Natural killer cell treated with Interleukin-12 subunit alpha and Interleukin-12 subunit beta and Interleukin-15 and Interleukin-18, amount 100 ng/mL, for 72 hours (primary cell): ENCODE data around the gene ZNF507. TPM values are rescaled to one million over a fixed set of nuclear protein-coding genes. Genes with fewer than 3 reads are reported as not detected.

Experiments used
- ATAC-seq, 2 donors: fragments of 150-1000 bp; cut with Tn5 transposase in 1 of 2; sonication (Bioruptor Pico), chemical (Tn5 transposase) in 1 of 2; 2 replicates each; pipeline ENCODE4 v1.10.0; 2021
- DNase-seq: peaks from one replicate; pipeline ENCODE4 v3.0.0; 2022; ENCODE audit warnings: low spot score
- H3K27ac Mint-ChIP-seq, 2 donors: 1 replicate in 1 of 2; 2 replicates in 1 of 2; pipeline ENCODE4 v1.8.0; 2022; ENCODE audit warnings: mixed read lengths in 2 of 2, mild to moderate bottlenecking in 1 of 2, moderate library complexity in 1 of 2
- H3K27me3 Mint-ChIP-seq, 2 donors: 1 replicate in 1 of 2; 2 replicates in 1 of 2; pipeline ENCODE4 v1.8.0; 2022; ENCODE audit warnings: mixed read lengths in 2 of 2
- H3K36me3 Mint-ChIP-seq: one replicate; pipeline ENCODE4 v1.8.0; 2022; ENCODE audit warnings: mixed read lengths
- H3K4me1 Mint-ChIP-seq, 2 donors: 1 replicate in 1 of 2; 2 replicates in 1 of 2; pipeline ENCODE4 v1.8.0; 2022; ENCODE audit warnings: low read depth in 2 of 2, mixed read lengths in 2 of 2, mild to moderate bottlenecking in 1 of 2
- H3K4me3 Mint-ChIP-seq: one replicate; pipeline ENCODE4 v1.8.0; 2022; ENCODE audit warnings: mixed read lengths
- H3K9me3 Mint-ChIP-seq: 2 replicates; pipeline ENCODE4 v1.8.0; 2022; ENCODE audit warnings: mixed read lengths
- total RNA-seq, 2 donors: library from RNA; stranded (reverse); gene quantifications; one replicate each; pipeline ENCODE4 v1.2.3, GENCODE V29; 2022

Gene ZNF507
- total RNA-seq, 2 donors from 2014 or later = 21.2 to 37.1 TPM

- H3K36me3 Mint-ChIP-seq = no peaks in the 10 kb centered on the region
- no peak overlapping the region for H3K4me3 Mint-ChIP-seq
- no peak for DNase-seq
- no peak for ATAC-seq
- H3K4me1 Mint-ChIP-seq = peaks cover 0 to 3% of the 10 kb centered on the region in 2 donors
- no peaks in the 10 kb centered on the region for H3K9me3 Mint-ChIP-seq
- no peak overlapping the region for H3K27ac Mint-ChIP-seq
- H3K27me3 Mint-ChIP-seq = peaks cover 24 to 27% of the 10 kb centered on the region in 2 donors
Observed at GRCh38 chr19:32324631-32325285, 20.7 kb upstream of the ZNF507 start.

- no peak for DNase-seq
- no peaks in the 10 kb centered on the region for H3K9me3 Mint-ChIP-seq
- H3K4me3 Mint-ChIP-seq = no peak overlapping the region
- H3K4me1 Mint-ChIP-seq = peaks cover 0 to 3% of the 10 kb centered on the region in 2 donors
- H3K36me3 Mint-ChIP-seq = no peaks in the 10 kb centered on the region
- no peak for ATAC-seq
- no peak overlapping the region for H3K27ac Mint-ChIP-seq
- peaks cover 29 to 45% of the 10 kb centered on the region in 2 donors for H3K27me3 Mint-ChIP-seq
Observed at GRCh38 chr19:32330213-32330857, 15.1 kb upstream of the ZNF507 start.

GRCh38 chr19:32333227-32333626 is 12.2 kb upstream of the ZNF507 start:
- H3K36me3 Mint-ChIP-seq = no peaks in the 10 kb centered on the region
- no peak overlapping the region for H3K27ac Mint-ChIP-seq
- H3K9me3 Mint-ChIP-seq = no peaks in the 10 kb centered on the region
- DNase-seq (no peak), ATAC-seq (no peak)
- H3K4me1 Mint-ChIP-seq = no peaks in the 10 kb centered on the region
- H3K27me3 Mint-ChIP-seq = peaks cover 18 to 36% of the 10 kb centered on the region in 2 donors
- H3K4me3 Mint-ChIP-seq = no peak overlapping the region

GRCh38 chr19:32336259-32337083 is 8.9 kb upstream of the ZNF507 start:
- no peaks in the 10 kb centered on the region for H3K4me1 Mint-ChIP-seq
- DNase-seq = no peak
- H3K36me3 Mint-ChIP-seq = no peaks in the 10 kb centered on the region
- ATAC-seq = no peak
- H3K27ac Mint-ChIP-seq = no peak overlapping the region
- H3K27me3 Mint-ChIP-seq = peaks cover 13 to 25% of the 10 kb centered on the region in 2 donors
- H3K4me3 Mint-ChIP-seq = no peak overlapping the region
- H3K9me3 Mint-ChIP-seq = no peaks in the 10 kb centered on the region

- DNase-seq (no peak), ATAC-seq (no peak)
- Mint-ChIP-seq H3K9me3 (no peaks in the 10 kb centered on the region), H3K4me3 (no peak overlapping the region), H3K27ac (no peak overlapping the region), H3K27me3 (peaks cover 7 to 18% of the 10 kb centered on the region in 2 donors), H3K36me3 (no peaks in the 10 kb centered on the region), H3K4me1 (no peaks in the 10 kb centered on the region)
Observed at GRCh38 chr19:32337084-32337808, 8.2 kb upstream of the ZNF507 start.

- Mint-ChIP-seq H3K4me3 (no peak overlapping the region), H3K4me1 (no peaks in the 10 kb centered on the region), H3K9me3 (no peaks in the 10 kb centered on the region), H3K27me3 (peaks cover under 1 to 2% of the 10 kb centered on the region in 2 donors), H3K36me3 (no peaks in the 10 kb centered on the region), H3K27ac (no peak overlapping the region)
- DNase-seq (no peak), ATAC-seq (no peak)
Observed at GRCh38 chr19:32339423-32339822, 6.0 kb upstream of the ZNF507 start.

GRCh38 chr19:32339988-32340874 is 5.2 kb upstream of the ZNF507 start:
- Mint-ChIP-seq H3K27me3 (no peaks in the 10 kb centered on the region), H3K4me3 (no peak overlapping the region), H3K36me3 (no peaks in the 10 kb centered on the region), H3K27ac (no peak overlapping the region), H3K9me3 (no peaks in the 10 kb centered on the region), H3K4me1 (no peaks in the 10 kb centered on the region)
- ATAC-seq (peak; percentile 62 to 72), DNase-seq (no peak)

- H3K4me3 Mint-ChIP-seq = no peak overlapping the region
- DNase-seq (no peak), ATAC-seq (no peak)
- H3K9me3 Mint-ChIP-seq = no peaks in the 10 kb centered on the region
- H3K4me1 Mint-ChIP-seq = peaks cover 9% of the 10 kb centered on the region in 2 donors
- no peaks in the 10 kb centered on the region for H3K27me3 Mint-ChIP-seq
- peaks cover 4% of the 10 kb centered on the region for H3K36me3 Mint-ChIP-seq
- no peak overlapping the region for H3K27ac Mint-ChIP-seq
Observed at GRCh38 chr19:32342695-32343094, 2.7 kb upstream of the ZNF507 start.

GRCh38 chr19:32343550-32344262 is 1.7 kb upstream of the ZNF507 start:
- Mint-ChIP-seq H3K9me3 (no peaks in the 10 kb centered on the region), H3K27ac (no peak overlapping the region), H3K4me1 (peaks cover 9 to 11% of the 10 kb centered on the region in 2 donors), H3K27me3 (no peaks in the 10 kb centered on the region), H3K4me3 (peak overlapping the region; percentile 1), H3K36me3 (peaks cover 6% of the 10 kb centered on the region)
- DNase-seq = no peak
- ATAC-seq = no peak

GRCh38 chr19:32346901-32347300 is 1.5 kb downstream of the ZNF507 start:
- DNase-seq (no peak), ATAC-seq (no peak)
- H3K36me3 Mint-ChIP-seq = peaks cover 25% of the 10 kb centered on the region
- peaks cover 38 to 43% of the 10 kb centered on the region in 2 donors for H3K4me1 Mint-ChIP-seq
- no peaks in the 10 kb centered on the region for H3K9me3 Mint-ChIP-seq
- H3K27ac Mint-ChIP-seq = peak overlapping the region; percentile 93 to 97
- peak overlapping the region; percentile 99 for H3K4me3 Mint-ChIP-seq
- no peaks in the 10 kb centered on the region for H3K27me3 Mint-ChIP-seq

- no peaks in the 10 kb centered on the region for H3K9me3 Mint-ChIP-seq
- peaks cover 31% of the 10 kb centered on the region for H3K36me3 Mint-ChIP-seq
- H3K27ac Mint-ChIP-seq = peak overlapping the region in 1 of 2 donors; percentile 97
- no peaks in the 10 kb centered on the region for H3K27me3 Mint-ChIP-seq
- no peak for DNase-seq
- H3K4me1 Mint-ChIP-seq = peaks cover 44 to 50% of the 10 kb centered on the region in 2 donors
- no peak for ATAC-seq
- H3K4me3 Mint-ChIP-seq = peak overlapping the region; percentile 99
Observed at GRCh38 chr19:32347573-32347972, 2.2 kb downstream of the ZNF507 start.

GRCh38 chr19:32349051-32349450 is 3.6 kb downstream of the ZNF507 start:
- peak overlapping the region; percentile 25 for H3K4me3 Mint-ChIP-seq
- H3K9me3 Mint-ChIP-seq = no peaks in the 10 kb centered on the region
- H3K27ac Mint-ChIP-seq = no peak overlapping the region
- DNase-seq = no peak
- H3K4me1 Mint-ChIP-seq = peaks cover 50 to 56% of the 10 kb centered on the region in 2 donors
- no peaks in the 10 kb centered on the region for H3K27me3 Mint-ChIP-seq
- no peak for ATAC-seq
- peaks cover 46% of the 10 kb centered on the region for H3K36me3 Mint-ChIP-seq
